T-helper 1 cell treated with Interleukin-12 subunit alpha and Interleukin-12 subunit beta and Interleukin-4 antibody, amounts not matched to agents 30 ng/mL and 1 ng/mL, for 36 hours (primary cell): ENCODE data around the gene HIGD2B. TPM values are rescaled to one million over a fixed set of nuclear protein-coding genes. Genes with fewer than 3 reads are reported as not detected.

Experiments
- total RNA-seq: library from RNA; stranded (reverse); gene quantifications from 2 replicates; pipeline ENCODE4 v1.2.3, GENCODE V29; 2022

Gene HIGD2B
- total RNA-seq, 1 donor from 2014 or later = 0.20 TPM

Other genes starting within 250 kb of the HIGD2B start
- gene ARIH1, start 211.9 kb downstream of the HIGD2B start, total RNA-seq = 119 and 123 TPM in 2 replicates
- not detected in 2 replicates for gene GOLGA6B, start 31.5 kb downstream of the HIGD2B start, total RNA-seq
- 10.7 and 11.8 TPM in 2 replicates for gene BBS4, start within 50 bp of the HIGD2B start, total RNA-seq
- 88.1 and 91.1 TPM in 2 replicates for gene ADPGK, start 97.6 kb upstream of the HIGD2B start, total RNA-seq